NT2/D1 (cell line): ENCODE data around the gene IDH2.

ENCODE experiments used
- YY1 ChIP-seq: IDR thresholded peaks from 2 replicates; pipeline ENCODE4 v1.6.1; 2011; ENCODE audit not compliant: insufficient read length, insufficient read depth
- ZNF274 ChIP-seq: IDR thresholded peaks from 2 replicates; pipeline ENCODE4 v1.6.1; 2011; ENCODE audit warnings: mild to moderate bottlenecking, low read depth, low read length

- TF ChIP-seq YY1 (no peak), ZNF274 (no peak)
Observed at GRCh38 chr15:90124507-90124906, 22.2 kb upstream of the IDH2 start.
